GM19452 (cell line): ENCODE measurements around the gene REX1BD.
"Not testable (repeated sequence)": the region's sequence is repeated elsewhere in the genome, so short reads cannot be mapped to it uniquely, and the experiment has no call there.

ENCODE experiments used
- ATAC-seq: cut with Tn5 transposase; IDR thresholded peaks from one replicate; pipeline ENCODE4 v1.9.1; 2021; ENCODE audit not compliant: unreplicated experiment

REX1BD gene

DNA sequence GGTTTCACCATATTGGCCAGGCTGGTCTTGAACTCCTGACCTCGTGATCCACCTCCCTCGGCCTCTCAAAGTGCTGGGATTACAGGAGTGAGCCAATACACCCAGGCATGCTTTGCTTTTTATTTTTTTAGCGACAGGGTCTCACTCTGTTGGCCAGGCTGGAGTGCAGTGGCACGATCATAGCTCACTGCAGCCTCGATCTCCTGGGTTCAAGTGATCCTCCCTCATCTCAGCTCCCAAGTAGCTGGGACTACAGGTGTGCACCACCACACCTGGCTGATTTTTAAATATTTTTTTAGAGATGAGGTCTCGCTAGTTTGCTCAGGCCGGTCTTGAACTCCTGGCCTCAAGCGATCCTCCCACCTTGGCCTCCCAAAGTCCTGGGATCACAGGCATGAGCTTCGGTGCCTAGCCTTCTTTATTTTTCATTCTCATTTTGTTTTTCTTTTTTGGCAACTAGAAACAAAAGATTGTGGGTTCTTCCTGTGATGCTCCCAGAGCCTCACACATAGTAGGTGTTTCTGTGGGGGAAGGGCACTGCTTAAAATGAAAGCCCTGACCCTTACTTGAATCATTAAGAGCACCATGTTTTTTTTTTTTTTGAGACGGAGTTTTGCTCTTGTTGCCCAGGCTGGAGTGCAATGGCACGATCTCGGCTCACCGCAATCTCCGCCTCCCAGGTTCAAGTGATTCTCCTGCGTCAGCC lies 12.2 kb downstream of the REX1BD start:
- not testable (repeated sequence) for ATAC-seq

DNA sequence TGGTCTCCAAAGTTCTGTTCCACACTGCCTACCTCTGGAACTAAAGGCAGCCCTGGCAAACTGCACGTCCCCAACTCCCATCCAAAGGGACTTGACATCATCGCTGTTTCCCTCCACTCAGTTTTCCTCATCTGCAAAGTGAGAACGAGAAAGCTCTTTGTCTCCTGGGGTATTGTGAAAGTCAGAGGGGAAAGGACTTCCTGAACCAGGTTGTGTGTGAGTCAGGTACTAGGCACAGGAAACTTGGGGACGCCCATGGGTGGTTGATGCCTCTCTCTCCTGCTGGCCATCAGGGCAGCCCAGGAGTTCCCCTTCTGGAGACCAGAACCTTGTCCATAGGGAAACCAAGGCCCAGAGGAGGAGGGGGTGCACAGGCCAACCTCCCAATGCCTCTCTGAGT lies 13.3 kb downstream of the REX1BD start:
- ATAC-seq: no peak

DNA sequence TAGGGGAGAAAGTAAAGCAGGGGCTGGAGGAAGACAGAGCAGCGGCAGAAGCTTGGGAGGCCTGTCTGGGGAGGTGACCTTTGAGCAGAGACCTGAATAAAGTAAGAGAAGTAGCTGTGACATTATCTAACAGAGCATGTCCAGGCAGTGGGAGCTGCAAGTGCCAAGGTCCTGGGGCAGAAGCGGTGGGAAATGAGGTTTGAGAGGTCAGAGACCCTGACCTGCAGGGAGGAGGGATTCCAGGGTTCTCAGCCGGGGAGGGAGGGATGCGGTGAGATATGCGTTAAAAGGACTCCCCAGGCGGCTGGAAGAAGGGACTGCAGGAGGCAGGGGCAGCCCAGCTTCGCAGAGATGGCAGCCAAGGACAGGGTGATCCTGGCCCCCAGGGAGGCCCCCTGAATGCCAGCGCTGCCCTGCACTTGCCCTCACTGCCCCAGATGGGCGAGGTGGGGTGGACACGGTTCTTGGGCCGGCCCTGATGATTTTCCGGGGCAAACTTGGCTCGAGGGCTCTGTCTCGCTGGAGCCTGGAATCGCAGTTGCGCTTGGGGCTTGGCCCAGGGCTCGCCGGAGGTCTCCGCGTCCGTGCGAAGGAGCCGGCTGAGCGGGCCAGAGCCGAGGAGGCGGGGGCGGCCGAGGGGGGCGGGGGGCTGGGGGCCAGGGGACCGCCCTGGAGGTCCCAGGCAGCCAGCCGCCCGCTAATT lies 14.8 kb downstream of the REX1BD start:
- no peak for ATAC-seq

DNA sequence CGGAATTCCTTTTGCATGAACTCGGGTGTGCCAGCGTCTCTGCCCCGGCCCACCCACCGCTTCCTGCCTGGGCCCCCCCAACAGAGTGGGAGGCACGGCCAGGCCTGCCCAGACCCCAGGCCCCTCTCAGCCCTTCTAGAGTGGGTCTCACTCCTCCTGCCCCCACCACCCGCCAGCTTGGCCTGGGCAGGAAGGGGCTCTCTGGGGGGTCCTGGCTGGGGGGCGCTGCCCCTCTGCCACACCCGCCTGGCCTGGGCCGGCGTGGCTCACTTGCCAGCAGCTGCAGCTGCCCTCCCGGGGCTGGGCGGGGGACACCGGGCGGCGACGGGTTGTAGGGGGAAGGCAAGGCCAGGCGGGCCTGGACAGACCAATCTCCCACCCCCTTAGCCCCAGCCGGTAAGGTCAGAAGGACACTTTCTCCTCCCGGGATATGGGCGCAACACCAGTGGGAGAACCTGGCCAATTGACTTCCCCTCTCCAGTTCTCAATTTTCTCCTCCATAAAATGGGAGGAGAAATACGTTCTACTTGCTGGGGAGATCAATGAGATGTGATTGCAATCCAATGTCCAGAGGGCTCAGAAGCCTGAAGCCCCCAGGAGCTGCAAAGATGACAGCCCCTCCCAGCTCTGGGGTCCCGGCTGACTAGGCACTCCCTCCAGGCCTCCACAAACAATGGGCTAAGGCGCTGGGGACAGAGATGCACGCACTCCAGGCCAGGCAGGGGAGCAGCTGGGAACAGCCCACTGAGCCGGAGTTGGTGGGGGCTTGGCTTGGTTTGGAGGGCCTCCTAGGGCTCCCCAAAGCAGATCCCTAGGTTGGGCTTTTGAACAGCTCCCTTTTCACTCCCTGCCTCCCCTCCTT lies 15.6 kb downstream of the REX1BD start:
- no peak for ATAC-seq

DNA sequence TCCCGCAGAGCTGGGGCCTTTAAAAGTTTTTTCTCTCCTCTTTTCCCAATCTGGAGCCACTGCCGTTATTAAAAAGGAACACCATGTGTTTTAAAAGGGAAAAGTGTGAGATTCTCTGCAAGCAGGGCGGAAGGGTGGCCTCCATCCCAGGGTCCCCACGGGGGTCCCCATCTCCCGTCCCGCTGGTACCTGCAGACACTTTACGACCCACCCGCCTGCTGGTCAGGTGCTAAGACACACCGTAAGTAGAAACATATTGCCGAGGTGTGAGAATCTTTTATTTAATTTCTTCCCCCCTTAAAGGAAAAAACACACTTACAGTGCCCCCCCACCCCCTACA lies 16.2 kb downstream of the REX1BD start:
- ATAC-seq: no peak

DNA sequence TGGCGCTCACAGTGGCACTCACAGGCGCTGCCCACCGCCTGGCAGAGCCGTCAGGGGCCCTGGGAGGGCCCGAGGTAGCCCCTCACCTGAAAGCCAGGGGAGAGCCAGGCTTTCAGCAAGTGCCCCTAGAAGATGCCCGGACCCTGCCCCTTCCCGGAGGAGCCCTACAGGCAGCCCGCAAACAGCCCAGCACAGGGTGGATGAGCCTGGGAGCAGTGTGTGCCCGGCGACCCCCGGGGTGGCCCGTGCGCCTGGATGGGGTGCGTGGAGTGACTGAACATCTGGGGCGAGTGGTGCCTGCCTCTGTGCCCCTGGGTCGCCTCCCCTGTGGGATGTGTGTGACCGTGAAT lies 16.6 kb downstream of the REX1BD start:
- ATAC-seq: no peak

DNA sequence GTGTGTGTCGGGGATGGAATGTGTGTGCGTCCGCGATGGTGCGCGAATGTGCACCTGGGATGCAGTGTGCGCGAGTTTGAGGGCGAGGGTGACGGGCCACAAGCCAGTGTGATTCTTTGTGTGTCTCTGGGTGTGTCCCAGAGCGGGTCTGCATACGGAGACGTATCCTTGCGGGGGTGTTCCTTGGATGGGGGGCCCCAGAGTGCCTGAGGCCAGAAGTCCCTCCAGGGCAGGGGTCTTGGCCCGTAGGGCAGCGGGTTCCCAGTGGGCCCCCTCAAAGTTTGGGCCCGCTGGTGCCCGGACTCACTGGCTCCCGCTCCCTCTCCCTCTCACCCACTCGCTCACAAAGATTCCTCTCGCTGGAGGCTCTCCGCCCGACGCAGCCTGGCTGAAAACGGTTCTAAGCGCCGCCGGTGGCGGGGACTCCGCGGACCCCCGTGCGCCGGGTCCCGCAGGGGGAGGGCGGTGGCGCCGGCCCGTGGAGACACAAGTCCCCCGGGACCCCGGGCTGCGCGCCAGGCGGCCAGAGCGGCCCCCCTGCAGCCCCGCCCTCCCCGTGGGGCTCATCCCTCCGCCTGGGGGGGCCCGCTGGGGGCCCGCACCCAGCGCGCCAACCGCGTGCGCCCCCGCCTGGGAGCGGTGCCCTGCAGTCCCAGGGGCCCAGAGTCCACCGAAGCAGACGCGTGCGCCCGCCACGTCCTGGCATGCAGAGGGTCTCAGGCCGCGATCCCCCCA lies 17.1 kb downstream of the REX1BD start:
- no peak for ATAC-seq

DNA sequence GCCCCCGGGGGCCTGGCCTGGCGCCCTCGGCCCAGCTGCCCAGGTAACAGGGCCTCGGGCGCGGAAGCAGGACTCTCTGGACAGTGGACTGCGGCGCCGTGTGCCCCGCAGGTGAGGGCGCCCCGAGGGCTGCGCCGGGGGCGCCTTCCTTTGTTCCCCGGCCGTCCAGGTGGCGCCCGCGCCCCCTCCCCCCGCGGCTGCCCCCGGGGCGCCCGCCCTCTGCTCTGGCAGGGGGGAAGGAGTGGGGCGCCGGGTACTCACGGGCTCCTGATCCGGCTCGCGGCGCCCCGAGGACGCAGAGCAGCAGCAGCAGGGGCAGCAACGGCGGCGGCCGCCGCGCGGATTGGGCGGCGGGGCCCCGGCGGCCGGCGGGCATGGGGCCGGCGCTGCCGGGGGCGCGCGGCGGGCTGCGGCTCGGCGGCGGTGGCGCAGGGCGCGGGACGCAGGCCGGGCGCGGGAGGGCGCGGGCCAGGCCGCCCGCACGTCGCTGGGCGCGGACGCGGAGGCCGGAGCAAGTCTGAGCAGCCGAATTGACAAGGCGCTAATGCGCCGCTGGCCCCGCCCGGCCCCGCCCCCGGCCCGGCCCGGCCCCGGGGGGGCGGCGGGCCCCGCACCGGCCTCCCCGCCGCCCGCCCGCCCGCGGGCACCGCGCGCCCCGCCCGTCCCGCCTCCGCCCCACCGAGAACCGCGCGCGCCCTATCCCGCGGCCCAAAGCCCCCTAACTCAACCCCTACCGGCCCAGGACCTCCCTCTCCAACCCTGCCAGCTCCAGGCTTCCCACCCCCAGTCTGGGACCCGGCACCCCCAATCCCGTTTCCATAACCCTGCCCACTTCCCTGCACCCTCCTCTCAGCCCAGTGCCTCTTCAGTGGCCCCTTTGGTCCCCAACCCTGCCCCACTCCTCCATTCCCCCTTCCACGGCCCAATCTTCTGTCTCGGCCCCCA lies 18.0 kb downstream of the REX1BD start, which contains the start of gene CRLF1:
CRLF1 (minus strand) TSS at position 519 of the 945 bp plus-strand sequence; CDS start at position 376, 143 bp downstream.
- ATAC-seq: no peak

DNA sequence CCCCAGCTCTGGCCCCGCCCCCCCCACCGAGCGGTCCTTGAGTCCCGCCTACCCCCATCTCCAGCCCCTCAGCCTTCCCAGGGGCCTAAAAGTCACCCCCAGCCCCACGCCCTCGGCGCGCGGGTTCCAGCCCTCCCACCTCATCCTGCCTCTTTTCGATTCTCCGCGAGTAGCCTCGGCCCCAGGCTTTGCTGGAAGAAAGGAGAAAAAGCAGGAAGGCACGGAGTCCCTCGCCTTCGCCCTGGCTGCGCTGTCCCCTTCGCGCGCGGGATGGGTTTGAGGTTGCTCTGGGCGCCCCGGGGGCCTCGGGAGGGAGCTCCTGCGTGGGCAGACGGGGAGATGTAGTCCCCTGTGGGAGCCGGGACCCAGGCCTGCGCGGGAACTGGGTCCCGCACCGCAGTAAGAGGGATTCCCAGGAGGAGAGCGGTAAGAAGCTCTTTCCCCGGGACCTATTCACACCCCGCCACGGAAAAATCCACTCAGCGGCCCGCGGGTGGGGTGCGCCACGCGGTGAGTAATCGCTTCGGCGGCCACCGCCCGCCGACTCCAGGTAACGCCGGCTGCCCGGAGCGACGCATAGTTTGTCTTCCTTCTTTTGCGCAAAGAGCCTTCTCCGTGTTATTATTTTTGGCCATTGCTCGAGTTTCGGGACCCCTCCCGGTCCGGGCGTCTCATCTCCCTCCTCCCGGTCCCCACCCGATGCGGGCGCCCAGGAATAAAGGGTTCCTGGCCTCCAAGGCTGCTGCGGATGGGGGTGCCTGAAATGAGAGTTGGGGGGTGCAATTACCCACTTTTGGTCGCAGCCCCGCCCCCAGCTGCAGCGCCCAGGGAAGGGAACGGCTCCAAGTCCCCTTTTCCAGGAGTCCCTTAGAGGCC lies 18.9 kb downstream of the REX1BD start:
- ATAC-seq: no peak

DNA sequence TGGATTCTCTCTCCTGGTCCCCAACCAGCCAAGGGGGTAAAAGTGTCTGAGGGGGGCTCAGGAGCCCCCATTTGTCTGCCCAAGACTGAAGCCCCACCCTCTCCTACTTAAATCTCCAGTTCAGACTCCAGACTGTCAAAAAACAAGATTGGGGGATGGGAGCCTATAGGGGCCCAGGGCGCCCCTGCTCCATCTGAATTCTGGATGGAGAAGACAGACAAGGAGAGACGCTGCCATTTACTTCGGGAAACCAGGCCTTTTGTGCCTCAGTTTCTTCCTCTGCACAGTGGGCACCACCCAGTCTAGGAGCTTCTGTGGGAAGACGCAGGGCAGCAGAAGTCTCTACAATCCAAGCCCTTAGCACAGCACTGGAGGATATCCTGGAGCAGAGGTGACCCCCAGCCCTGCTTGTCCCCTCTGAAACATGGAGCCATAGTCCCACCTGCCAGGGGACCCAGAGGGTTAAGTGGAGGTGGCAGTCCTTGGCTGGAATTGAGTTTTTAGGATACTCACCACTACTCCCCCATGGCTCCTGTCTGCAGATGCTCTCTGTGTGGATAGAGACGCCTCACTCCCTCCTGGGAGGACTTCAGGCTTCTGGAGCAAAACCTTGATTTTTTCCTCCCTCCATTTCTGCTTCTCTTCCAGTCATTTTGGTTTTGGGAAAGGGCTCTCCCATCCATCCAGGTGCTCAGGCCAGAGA lies 19.7 kb downstream of the REX1BD start:
- ATAC-seq: no peak

DNA sequence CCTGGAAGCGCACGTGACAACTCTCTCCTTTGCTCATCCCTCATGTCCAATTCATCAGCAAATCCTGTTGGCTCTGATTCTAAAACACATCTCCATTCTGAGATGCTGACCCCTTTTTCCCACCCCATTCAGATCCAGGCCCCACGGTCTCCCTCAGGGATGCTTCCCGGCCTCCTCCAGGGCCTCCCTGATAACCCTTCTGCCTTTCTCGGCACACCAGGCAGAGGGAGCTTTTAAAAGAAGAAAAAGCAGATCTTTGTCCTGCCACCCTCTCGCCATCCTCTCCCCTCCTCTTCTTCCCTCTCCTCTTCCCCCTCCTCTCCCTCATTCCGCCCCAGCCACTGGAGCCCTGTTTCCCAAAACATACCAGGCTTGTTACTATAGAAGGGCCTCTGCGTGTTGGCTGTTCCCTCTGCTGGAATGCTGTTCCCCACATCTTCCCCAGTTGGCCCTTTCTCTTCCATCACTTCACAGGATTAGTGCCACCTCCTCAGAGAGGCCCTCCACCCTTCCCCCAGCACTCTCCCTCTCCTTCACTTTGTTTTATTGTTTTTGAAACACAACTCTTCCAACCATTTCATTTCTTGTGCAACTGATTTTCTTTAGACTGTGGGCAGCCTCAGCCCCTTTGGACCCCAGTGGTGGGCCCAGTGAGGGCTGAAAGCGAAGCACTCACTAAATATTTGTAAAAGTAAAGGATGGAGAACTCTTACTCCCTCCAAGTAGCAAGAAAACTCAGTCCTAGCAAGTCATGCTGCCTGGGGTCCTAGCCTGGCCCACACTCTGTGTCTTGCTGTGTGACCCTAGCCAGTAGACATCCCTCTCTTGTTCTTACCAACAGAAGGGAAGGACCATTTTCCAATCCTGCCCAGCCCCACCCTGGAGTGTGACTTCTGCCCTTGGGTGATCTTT lies 20.5 kb downstream of the REX1BD start:
- ATAC-seq: no peak

DNA sequence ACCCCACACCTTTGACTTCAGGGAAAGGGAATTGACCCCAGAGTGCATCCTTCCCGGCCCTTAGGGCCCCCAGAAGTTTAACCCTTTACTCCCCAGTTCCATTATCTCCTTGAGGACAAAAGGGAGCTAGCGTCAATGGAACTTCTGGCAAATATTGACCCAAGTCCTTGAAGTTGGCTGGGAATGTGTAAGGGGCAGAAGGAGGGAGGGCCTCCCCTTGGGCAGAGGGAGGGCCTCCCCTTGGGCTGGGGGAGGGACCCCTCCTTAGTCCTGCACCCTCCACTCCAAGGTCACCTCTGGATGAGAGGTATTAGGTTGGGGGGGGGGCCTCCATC lies 21.1 kb downstream of the REX1BD start:
- ATAC-seq: no peak

DNA sequence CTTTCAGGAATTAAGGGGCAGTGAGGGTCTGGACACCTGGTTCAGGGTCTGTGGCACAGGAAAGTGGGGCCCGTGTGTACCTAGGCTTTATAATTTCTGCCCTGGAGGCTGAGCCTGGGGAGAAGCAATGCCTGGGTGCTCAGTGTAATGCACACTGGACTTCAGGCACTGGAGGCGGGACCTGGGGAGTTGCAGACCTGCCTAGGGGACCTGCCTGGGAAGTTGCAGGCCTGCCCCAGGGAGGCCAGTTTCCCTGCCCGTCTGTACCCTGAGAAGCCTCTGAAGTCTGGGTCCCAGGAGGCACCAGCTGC lies 21.6 kb downstream of the REX1BD start:
- no peak for ATAC-seq

DNA sequence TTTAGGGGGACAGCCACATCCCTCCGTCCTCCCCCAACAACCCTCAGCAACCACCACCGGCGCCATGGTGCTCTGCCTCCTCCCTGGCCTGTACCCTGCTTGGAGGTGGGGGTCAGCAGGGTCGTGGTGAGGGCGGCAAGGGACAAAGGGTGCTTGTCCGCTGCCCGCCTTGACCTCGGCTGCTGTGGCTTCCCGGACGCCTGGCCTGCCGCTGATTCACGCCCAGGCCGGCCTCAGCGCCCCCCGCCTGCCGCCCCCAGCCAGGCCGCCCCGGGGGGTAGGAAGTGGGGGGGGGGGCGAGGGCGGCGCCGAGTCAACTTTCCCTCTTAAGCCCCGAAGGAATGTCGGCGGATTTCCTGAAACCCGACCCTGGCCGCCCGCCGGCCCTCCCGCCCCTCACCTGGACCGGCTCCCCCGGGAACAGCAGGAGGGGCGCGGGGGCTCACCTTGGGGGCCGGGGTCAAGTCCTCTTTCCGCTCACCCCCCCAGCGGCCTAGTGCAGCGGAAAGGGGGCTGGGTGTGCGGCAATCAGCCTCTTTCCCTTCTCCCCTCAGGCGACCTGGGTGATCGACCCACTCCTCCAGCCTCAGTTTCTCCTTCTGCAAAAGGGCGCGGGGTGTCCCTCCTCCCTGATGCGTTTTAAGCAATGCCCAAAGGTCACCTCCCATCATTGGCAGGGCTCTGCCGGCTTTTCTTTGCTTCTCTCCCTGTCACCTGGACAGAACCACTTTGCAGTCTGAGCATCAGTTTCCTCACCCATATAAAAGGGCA lies 22.1 kb downstream of the REX1BD start:
- no peak for ATAC-seq

DNA sequence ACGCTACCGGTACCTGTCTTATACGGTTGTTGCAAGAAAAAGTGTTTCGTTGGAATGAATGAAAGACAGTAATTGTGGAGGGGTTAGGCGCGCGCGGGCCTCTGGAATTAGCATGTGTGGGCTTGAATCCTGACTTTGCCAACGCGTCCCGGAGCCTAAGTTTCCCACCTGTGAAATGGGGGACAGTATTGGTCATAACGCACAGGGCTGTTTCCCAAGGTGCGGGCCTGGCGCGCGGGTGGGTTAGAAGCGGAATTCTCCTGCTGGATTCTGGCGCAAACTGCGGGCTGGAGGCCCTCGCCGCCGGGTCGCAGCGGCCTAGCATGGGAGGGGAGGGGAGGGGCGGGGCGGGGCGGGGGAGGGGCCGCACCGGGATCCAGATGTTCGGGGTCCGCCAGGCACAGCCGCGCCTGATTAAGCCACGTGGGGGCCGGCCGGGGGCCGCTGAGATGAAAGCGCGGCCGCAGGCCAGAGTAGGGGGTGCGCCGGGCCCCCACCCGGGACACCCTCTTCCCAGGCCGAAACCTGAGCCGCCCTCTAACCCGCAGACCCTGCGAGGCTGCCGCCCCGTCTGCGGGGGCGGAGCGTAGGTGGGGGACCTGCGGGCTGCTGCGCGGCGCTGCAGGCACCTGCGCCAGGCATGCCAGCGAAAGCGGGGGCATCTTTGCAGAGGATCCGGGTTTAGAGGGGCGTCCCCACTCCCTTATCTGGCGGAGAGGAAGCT lies 22.9 kb downstream of the REX1BD start:
- ATAC-seq: no peak

DNA sequence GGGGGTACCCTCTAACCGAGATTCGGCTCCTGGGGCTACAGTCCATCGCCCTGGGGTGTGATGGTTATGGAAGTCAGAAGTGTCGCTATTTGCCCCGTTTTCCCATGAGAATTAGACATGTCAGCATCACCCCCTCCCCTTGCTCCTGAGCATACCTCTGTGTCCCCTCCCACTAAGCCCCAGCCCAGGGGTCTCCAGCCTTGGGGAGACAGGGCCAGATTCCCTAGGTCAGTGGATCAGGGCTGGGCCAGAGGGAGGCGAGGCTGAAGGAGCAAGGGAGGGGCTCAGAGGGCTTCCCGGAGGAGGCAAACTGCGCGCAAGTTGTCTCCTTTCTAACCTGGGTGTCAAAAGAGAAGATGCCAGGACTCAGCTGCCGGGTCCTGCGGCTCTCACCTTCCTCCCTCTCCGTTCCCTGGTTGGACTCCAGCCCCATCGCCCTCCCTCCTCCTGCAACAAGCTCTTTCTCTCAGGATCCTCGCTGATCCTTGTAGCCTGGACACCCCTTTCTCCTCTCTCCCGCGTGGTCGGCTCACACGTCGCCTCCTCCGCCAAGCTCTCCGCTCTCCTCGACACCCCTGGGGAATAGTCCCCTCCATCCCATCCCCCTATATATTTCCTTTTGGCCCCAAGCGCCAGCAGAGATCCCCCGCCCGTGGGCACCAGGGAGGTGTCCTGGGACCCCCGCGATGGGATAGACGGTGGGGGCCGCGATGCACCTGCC lies 23.6 kb downstream of the REX1BD start:
- no peak for ATAC-seq
